Activated B cell treated with CpG ODN at 0.5 μM for 24 hours (primary cell): ENCODE measurements around the gene CARS1. TPM values are rescaled to one million over a fixed set of nuclear protein-coding genes. Genes with fewer than 3 reads are reported as not detected.

ENCODE experiments used
- ATAC-seq: fragments of 200-7000 bp; cut with Tn5 transposase; one replicate; pipeline ENCODE4 v1.10.0; 2021; ENCODE audit warnings: low read depth, mild to moderate bottlenecking, moderate library complexity
- CTCF ChIA-PET: fragments of 350-600 bp; sonication (Branson Sonifier 250); formaldehyde crosslinking; loops from one replicate; lab custom pipeline; 2021; ENCODE audit warnings: antibody characterized with exemption; lab: Charles Lee
- POLR2A ChIA-PET: fragments of 350-600 bp; sonication (Branson Sonifier 250); formaldehyde crosslinking; loops from one replicate; lab custom pipeline; 2021; ENCODE audit warnings: antibody characterized with exemption; lab: Charles Lee
- DNase-seq: peaks from one replicate; pipeline ENCODE4 v3.0.0; 2022
- H3K27ac Mint-ChIP-seq: one replicate; pipeline ENCODE4 v1.8.0; 2020; ENCODE audit warnings: mixed read lengths
- H3K27me3 Mint-ChIP-seq: one replicate; pipeline ENCODE4 v1.8.0; 2021; ENCODE audit warnings: mixed read lengths
- H3K36me3 Mint-ChIP-seq: one replicate; pipeline ENCODE4 v1.8.0; 2021; ENCODE audit warnings: low read depth, mixed read lengths
- H3K4me1 Mint-ChIP-seq: one replicate; pipeline ENCODE4 v1.8.0; 2021; ENCODE audit warnings: mixed read lengths
- H3K4me3 Mint-ChIP-seq: one replicate; pipeline ENCODE4 v1.8.0; 2020; ENCODE audit warnings: mild to moderate bottlenecking, mixed read lengths
- H3K9me3 Mint-ChIP-seq: one replicate; pipeline ENCODE4 v1.8.0; 2020; ENCODE audit warnings: mixed read lengths
- intact Hi-C: fragments of 100-400 bp; cut with micrococcal nuclease; formaldehyde crosslinking; loops from one replicate; pipeline ENCODE4 v1.15.1; 2024
- total RNA-seq: library from RNA; stranded (reverse); gene quantifications from 2 replicates; pipeline ENCODE4 v1.2.3, GENCODE V29; 2022
- TF ChIP-seq, protein P1 (sequence below): fragments of 200-600 bp; IDR thresholded peaks from one replicate; pipeline ENCODE4 v1.8.0; 2022; ENCODE audit warnings: antibody characterized with exemption, mild to moderate bottlenecking

The CARS1 gene
- total RNA-seq, 1 donor from 2014 or later = 110 TPM

- POLR2A ChIA-PET = no interaction called here
- Mint-ChIP-seq H3K4me1 (peaks cover 3% of the 10 kb centered on the region), H3K36me3 (peaks cover 95% of the 10 kb centered on the region), H3K27ac (no peak overlapping the region), H3K4me3 (no peak overlapping the region), H3K27me3 (no peaks in the 10 kb centered on the region), H3K9me3 (no peaks in the 10 kb centered on the region)
- TF ChIP-seq, protein P1, sequence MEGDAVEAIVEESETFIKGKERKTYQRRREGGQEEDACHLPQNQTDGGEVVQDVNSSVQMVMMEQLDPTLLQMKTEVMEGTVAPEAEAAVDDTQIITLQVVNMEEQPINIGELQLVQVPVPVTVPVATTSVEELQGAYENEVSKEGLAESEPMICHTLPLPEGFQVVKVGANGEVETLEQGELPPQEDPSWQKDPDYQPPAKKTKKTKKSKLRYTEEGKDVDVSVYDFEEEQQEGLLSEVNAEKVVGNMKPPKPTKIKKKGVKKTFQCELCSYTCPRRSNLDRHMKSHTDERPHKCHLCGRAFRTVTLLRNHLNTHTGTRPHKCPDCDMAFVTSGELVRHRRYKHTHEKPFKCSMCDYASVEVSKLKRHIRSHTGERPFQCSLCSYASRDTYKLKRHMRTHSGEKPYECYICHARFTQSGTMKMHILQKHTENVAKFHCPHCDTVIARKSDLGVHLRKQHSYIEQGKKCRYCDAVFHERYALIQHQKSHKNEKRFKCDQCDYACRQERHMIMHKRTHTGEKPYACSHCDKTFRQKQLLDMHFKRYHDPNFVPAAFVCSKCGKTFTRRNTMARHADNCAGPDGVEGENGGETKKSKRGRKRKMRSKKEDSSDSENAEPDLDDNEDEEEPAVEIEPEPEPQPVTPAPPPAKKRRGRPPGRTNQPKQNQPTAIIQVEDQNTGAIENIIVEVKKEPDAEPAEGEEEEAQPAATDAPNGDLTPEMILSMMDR = no peak
- intact Hi-C loops = no loop called here
- CTCF ChIA-PET = no interaction called here
- DNase-seq = no peak
- ATAC-seq = no peak
Observed at GRCh38 chr11:2960139-2960538, 97.1 kb downstream of the CARS1 start.

DNA sequence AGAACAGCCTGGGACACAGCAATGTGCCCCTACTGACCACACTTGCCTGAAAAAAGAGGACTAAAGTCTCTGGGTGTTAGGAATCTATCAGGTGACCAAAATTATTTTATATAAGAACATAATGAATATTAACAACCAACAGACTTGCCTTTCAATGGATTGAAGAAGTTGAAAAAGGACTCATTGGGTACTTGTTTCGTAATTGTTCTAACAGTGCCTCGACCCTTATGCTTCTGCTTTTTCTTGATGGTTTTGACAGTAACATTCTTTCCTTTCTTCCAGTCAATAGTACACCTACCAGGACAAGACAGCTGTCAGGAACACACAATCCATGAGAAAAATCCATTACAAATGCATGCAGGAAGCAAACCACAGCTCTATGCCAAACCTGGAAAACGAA is 99.0 kb downstream of the CARS1 start:
- TF ChIP-seq, protein P1 = no peak
- no peak overlapping the region for H3K27ac Mint-ChIP-seq
- H3K36me3 Mint-ChIP-seq = peaks cover 93% of the 10 kb centered on the region
- ChIA-PET POLR2A (no interaction called here), CTCF (no interaction called here)
- H3K4me3 Mint-ChIP-seq = no peak overlapping the region
- H3K4me1 Mint-ChIP-seq = peaks cover 3% of the 10 kb centered on the region
- ATAC-seq (no peak), DNase-seq (no peak)
- H3K27me3 Mint-ChIP-seq = no peaks in the 10 kb centered on the region
- intact Hi-C loops = no loop called here
- H3K9me3 Mint-ChIP-seq = no peaks in the 10 kb centered on the region

DNA sequence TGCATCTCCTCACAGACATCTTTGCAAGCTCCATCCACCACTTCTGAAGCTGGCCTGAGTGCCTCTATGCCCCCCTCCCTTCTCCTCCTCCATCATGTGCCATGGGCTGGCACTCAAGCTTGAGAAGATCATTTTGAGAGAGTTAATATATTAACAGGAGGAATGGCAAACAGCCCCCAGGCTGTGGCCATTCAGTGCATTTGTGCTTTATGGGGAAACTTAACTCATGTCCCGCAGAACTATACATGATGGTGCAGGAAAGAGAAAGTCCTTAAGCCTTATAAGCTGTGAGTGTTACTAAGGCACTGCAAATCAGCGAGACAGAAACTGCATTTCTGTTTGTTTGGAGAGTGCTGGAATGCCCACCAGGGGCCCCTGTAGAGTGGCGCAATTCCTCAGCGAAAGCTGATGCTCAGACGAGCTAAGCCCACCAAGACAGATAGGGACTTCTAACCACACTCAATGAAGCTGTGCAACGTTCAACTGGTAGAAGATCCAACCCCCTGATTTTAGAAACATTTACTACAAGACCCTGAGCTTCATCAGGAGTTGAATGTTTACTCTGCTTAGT is 101.2 kb downstream of the CARS1 start:
- Mint-ChIP-seq H3K36me3 (peaks cover 96% of the 10 kb centered on the region), H3K27me3 (no peaks in the 10 kb centered on the region), H3K4me3 (no peak overlapping the region), H3K4me1 (peaks cover under 1% of the 10 kb centered on the region), H3K27ac (no peak overlapping the region), H3K9me3 (no peaks in the 10 kb centered on the region)
- TF ChIP-seq, protein P1 = no peak
- POLR2A ChIA-PET = no interaction called here
- ATAC-seq (no peak), DNase-seq (no peak)
- CTCF ChIA-PET = interaction anchor here (1.2 kb wide), 2 partner anchors 63 to 423 kb away, joined by 3 read pairs; no protein-coding TSS in a partner anchor
- intact Hi-C loops = no loop called here

GRCh38 chr11:2954263-2954662 is 103.0 kb downstream of the CARS1 start:
- CTCF ChIA-PET = no interaction called here
- Mint-ChIP-seq H3K4me1 (no peaks in the 10 kb centered on the region), H3K27ac (no peak overlapping the region), H3K4me3 (no peak overlapping the region), H3K36me3 (peaks cover 95% of the 10 kb centered on the region), H3K9me3 (no peaks in the 10 kb centered on the region), H3K27me3 (no peaks in the 10 kb centered on the region)
- POLR2A ChIA-PET = no interaction called here
- intact Hi-C loops = no loop called here
- ATAC-seq = no peak
- TF ChIP-seq, protein P1 = no peak
- DNase-seq = no peak

GRCh38 chr11:2952290-2952689 is 104.9 kb downstream of the CARS1 start:
- Mint-ChIP-seq H3K36me3 (peaks cover 97% of the 10 kb centered on the region), H3K4me1 (no peaks in the 10 kb centered on the region), H3K9me3 (no peaks in the 10 kb centered on the region), H3K4me3 (no peak overlapping the region), H3K27me3 (no peaks in the 10 kb centered on the region), H3K27ac (no peak overlapping the region)
- TF ChIP-seq, protein P1 = no peak
- ATAC-seq = no peak
- POLR2A ChIA-PET = no interaction called here
- intact Hi-C loops = no loop called here
- no peak for DNase-seq
- CTCF ChIA-PET = no interaction called here
